Fibroblast of gingiva (primary cell): Measurements from ENCODE around the gene COA1.

ENCODE experiments used
- DNase-seq: peaks from one replicate; pipeline ENCODE4 v3.0.0-alpha.2; 2011; ENCODE audit warnings: low read depth

COA1 gene

GRCh38 chr7:43590862-43591557 is 138.3 kb downstream of the COA1 start:
- no peak for DNase-seq

- no peak for DNase-seq
These were observed 139.6 kb downstream of the COA1 start for GRCh38 chr7:43589728-43590127.
